A549 (cell line): ENCODE measurements around the gene NEK7. TPM values are rescaled to one million over a fixed set of nuclear protein-coding genes. Genes with fewer than 3 reads are reported as not detected.

ENCODE experiments used
- ATAC-seq, 2 experiments: fragments of 200-7000 bp in 1 of 2; fragments of >200 bp in 1 of 2; cut with Nextera tagmentation in 1 of 2; cut with Tn5 transposase in 1 of 2; 3 replicates each; pipeline versions ENCODE4 v1.8.0 to v1.9.1; 2018 to 2020; ENCODE audit warnings: mild to moderate bottlenecking in 1 of 2, moderate library complexity in 1 of 2
- CTCF ChIA-PET: fragments of 300-600 bp; sonication (Branson Sonifier 250); formaldehyde crosslinking; extraction: SDS; loops from one replicate; lab custom pipeline; 2021; ENCODE audit warnings: antibody characterized with exemption, inconsistent platforms; lab: Yijun Ruan, JAX
- POLR2A ChIA-PET: fragments of 350-600 bp; formaldehyde crosslinking; extraction: SDS; loops from one replicate; lab custom pipeline; 2021; ENCODE audit warnings: antibody characterized with exemption, inconsistent platforms; lab: Yijun Ruan, JAX
- DNase-seq, 2 experiments: peaks; one replicate each; pipeline versions ENCODE4 v3.0.0 to v3.0.0-alpha.2; 2011 to 2016; ENCODE audit warnings: low read depth in 1 of 2, low spot score in 1 of 2
- FAIRE-seq: peaks from 2 replicates; lab custom pipeline; 2011; peaks lifted over from hg19 to GRCh38; lab: Jason Lieb, UNC
- H3K27ac ChIP-seq, 2 experiments: fragments of >200 bp; sonication (Bioruptor Twin); formaldehyde crosslinking; 3 replicates each; pipeline ENCODE4 v1.5.1; 2016 to 2017
- H3K4me1 ChIP-seq: fragments of >200 bp; sonication (Bioruptor Twin); formaldehyde crosslinking; 3 replicates; pipeline ENCODE4 v1.6.1; 2016
- H3K4me2 ChIP-seq: fragments of >200 bp; sonication (Bioruptor Twin); formaldehyde crosslinking; 3 replicates; pipeline ENCODE4 v1.6.1; 2016
- H3K4me3 ChIP-seq: fragments of >200 bp; sonication (Bioruptor Twin); formaldehyde crosslinking; 3 replicates; pipeline ENCODE4 v1.5.1; 2016
- H3K9me3 ChIP-seq: fragments of >200 bp; sonication (Bioruptor Twin); formaldehyde crosslinking; 3 replicates; pipeline ENCODE4 v1.6.1; 2016
- CBX2 ChIP-seq: fragments of 200-600 bp; sonication (generic); IDR thresholded peaks from 2 replicates; pipeline ENCODE4 v1.6.1; 2016; ENCODE audit warnings: low read depth, mild to moderate bottlenecking, borderline replicate concordance
- CBX8 ChIP-seq: fragments of 200-600 bp; sonication (generic); IDR thresholded peaks from 2 replicates; pipeline ENCODE4 v1.6.1; 2016
- CHD4 ChIP-seq: fragments of 200-600 bp; sonication (generic); IDR thresholded peaks from 2 replicates; pipeline ENCODE4 v1.6.1; 2016; ENCODE audit warnings: antibody characterized with exemption, mild to moderate bottlenecking, borderline replicate concordance
- EHF ChIP-seq: fragments of 250-450 bp; sonication (Bioruptor Pico); IDR thresholded peaks from 2 replicates; pipeline ENCODE4 v1.5.0; 2020; ENCODE audit warnings: mild to moderate bottlenecking
- EHMT2 ChIP-seq: fragments of 200-600 bp; sonication (generic); IDR thresholded peaks from 2 replicates; pipeline ENCODE4 v1.6.1; 2016; ENCODE audit warnings: antibody characterized with exemption, low read depth, mild to moderate bottlenecking, moderate library complexity
- ELK1 ChIP-seq: fragments of 150-350 bp; IDR thresholded peaks from 2 replicates; pipeline ENCODE4 v1.6.1; 2014; ENCODE audit warnings: low read depth, mild to moderate bottlenecking, low read length
- EP300 ChIP-seq, 2 experiments: fragments of >200 bp; sonication (Bioruptor Twin); formaldehyde crosslinking; IDR thresholded peaks; 2 replicates in 1 of 2; 3 replicates in 1 of 2; pipeline ENCODE4 v1.6.1; 2016 to 2017
- FOSB ChIP-seq: fragments of 250-450 bp; sonication (Bioruptor Pico); IDR thresholded peaks from 2 replicates; pipeline ENCODE4 v1.5.0; 2020; ENCODE audit warnings: mild to moderate bottlenecking, moderate library complexity
- FOSL2 ChIP-seq, 2 experiments: fragments of 450-650 bp in 1 of 2; fragments of >200 bp in 1 of 2; sonication (Bioruptor Twin) in 1 of 2; formaldehyde crosslinking; IDR thresholded peaks; 2 replicates each; pipeline versions ENCODE4 v1.5.0 to v1.6.1; 2016 to 2020; ENCODE audit warnings: mild to moderate bottlenecking in 1 of 2, moderate library complexity in 1 of 2
- FOXS1 ChIP-seq: fragments of 250-450 bp; sonication (Bioruptor Pico); IDR thresholded peaks from 2 replicates; pipeline ENCODE4 v1.5.0; 2020; ENCODE audit warnings: mild to moderate bottlenecking, moderate library complexity
- HOXB5 ChIP-seq: fragments of 250-450 bp; sonication (Bioruptor Pico); IDR thresholded peaks from 2 replicates; pipeline ENCODE4 v1.5.0; 2020; ENCODE audit warnings: mild to moderate bottlenecking, moderate library complexity
- MAFK ChIP-seq: fragments of 450-650 bp; IDR thresholded peaks from 2 replicates; pipeline ENCODE4 v1.6.1; 2014; ENCODE audit not compliant: partially characterized antibody
- NPAS2 ChIP-seq: fragments of 250-450 bp; sonication (Bioruptor Pico); IDR thresholded peaks from 2 replicates; pipeline ENCODE4 v1.8.0; 2022; ENCODE audit warnings: mild to moderate bottlenecking, moderate library complexity, borderline replicate concordance
- POLR2A ChIP-seq: IDR thresholded peaks from 2 replicates; pipeline ENCODE4 v1.6.1; 2012; ENCODE audit warnings: mild to moderate bottlenecking, low read length
- RCOR1 ChIP-seq: fragments of 150-350 bp; IDR thresholded peaks from 2 replicates; pipeline ENCODE4 v1.6.1; 2014; ENCODE audit warnings: antibody characterized with exemption, low read length, low read depth
- REST ChIP-seq: fragments of 200-600 bp; sonication (generic); IDR thresholded peaks from 2 replicates; pipeline ENCODE4 v1.6.1; 2016; ENCODE audit warnings: antibody characterized with exemption, mild to moderate bottlenecking, moderate library complexity
- TFCP2L1 ChIP-seq: fragments of 250-450 bp; sonication (Bioruptor Pico); IDR thresholded peaks from 2 replicates; pipeline ENCODE4 v1.5.0; 2021; ENCODE audit warnings: mild to moderate bottlenecking
- TP53 ChIP-seq: fragments of 250-450 bp; sonication (Bioruptor Pico); IDR thresholded peaks from 2 replicates; pipeline ENCODE4 v1.5.0; 2021; ENCODE audit warnings: mild to moderate bottlenecking, moderate library complexity
- USF2 ChIP-seq: fragments of 450-650 bp; IDR thresholded peaks from 2 replicates; pipeline ENCODE4 v1.6.1; 2014; ENCODE audit warnings: antibody characterized with exemption
- ZFP36 ChIP-seq: fragments of 450-650 bp; IDR thresholded peaks from 2 replicates; pipeline ENCODE4 v1.6.1; 2014; ENCODE audit warnings: borderline replicate concordance; ENCODE audit not compliant: partially characterized antibody
- ZNF302 ChIP-seq: fragments of 250-450 bp; sonication (Bioruptor Pico); IDR thresholded peaks from 2 replicates; pipeline ENCODE4 v1.9.0; 2021; ENCODE audit warnings: inconsistent platforms, mild to moderate bottlenecking, moderate library complexity
- ZSCAN20 ChIP-seq: fragments of 250-450 bp; sonication (Bioruptor Pico); IDR thresholded peaks from 2 replicates; pipeline ENCODE4 v1.8.0; 2022; ENCODE audit warnings: mild to moderate bottlenecking, moderate library complexity
- WGBS: methylation state at CpG from one replicate; pipeline ENCODE4 v1.1.6; 2017; ENCODE audit errors: missing lambda C conversion rate; 5-methylcytosine and 5-hydroxymethylcytosine counted together
- polyA plus RNA-seq, 4 experiments: library from polyadenylated mRNA; depleted of rRNA in 3 of 4; stranded (reverse); fragments of >200 nt; fragmentation: RNase III in 1 of 4; extraction: RNeasy Plus Mini Kit Qiagen cat#74134 plus additional on column Dnase treatment in 1 of 4; gene quantifications; 2 replicates in 3 of 4; 3 replicates in 1 of 4; pipeline ENCODE4 v1.2.3, GENCODE V29; 2011 to 2017
- TF ChIP-seq, protein P1 (sequence below): IDR thresholded peaks from 2 replicates; pipeline ENCODE4 v1.6.1; 2012; ENCODE audit warnings: low read depth, borderline replicate concordance
- TF ChIP-seq, protein P2 (sequence below): fragments of 250-450 bp; sonication (Bioruptor Pico); IDR thresholded peaks from 2 replicates; pipeline ENCODE4 v1.5.0; 2020; ENCODE audit warnings: low read depth, mild to moderate bottlenecking, moderate library complexity
- TF ChIP-seq, protein P3 (sequence below): fragments of >200 bp; sonication (Bioruptor Twin); formaldehyde crosslinking; IDR thresholded peaks from 3 replicates; pipeline ENCODE4 v1.6.1; 2016

Gene NEK7
- polyA plus RNA-seq, 2 of the 4 experiments (the other 2 are of a cell fraction): 15.9 to 62.9 TPM

DNA sequence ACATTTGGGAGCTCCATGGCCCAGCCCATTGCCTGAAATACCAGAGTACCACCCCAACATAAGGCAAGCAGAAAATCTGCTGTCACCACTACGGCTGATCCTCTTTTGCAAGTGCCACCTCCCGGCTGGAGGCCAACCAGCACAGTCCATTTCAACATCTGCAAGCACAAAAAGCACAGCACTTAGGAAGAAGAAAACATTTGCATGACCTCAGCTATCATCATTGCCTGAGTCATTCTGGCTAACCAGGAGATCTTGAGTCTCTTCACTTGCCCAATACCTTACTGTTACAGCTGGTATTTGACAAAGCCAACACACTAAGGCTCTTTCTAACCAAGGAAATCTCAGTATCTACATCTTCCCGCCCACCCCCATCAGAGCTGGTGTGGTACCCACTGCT is 55.9 kb downstream of the NEK7 start:
- Histone ChIP-seq H3K4me3 (no peak overlapping the region), H3K4me1 (no peaks in the 10 kb centered on the region), H3K27ac (no peak overlapping the region), H3K9me3 (peaks cover 46% of the 10 kb centered on the region)
- 94% methylated on average over 3 of the region's 3 CpGs for whole genome bisulfite sequencing
- FAIRE-seq: no peak
- POLR2A ChIA-PET: no interaction called here
- peak in 1 of 2 experiments; percentile 6 for DNase-seq
- CTCF ChIA-PET: interaction anchor here (0.6 kb wide), 1 partner anchor 468 kb away, joined by 3 read pairs; no protein-coding TSS in a partner anchor
- TF ChIP-seq RCOR1 (no peak), FOXS1 (CRISPR knock-in tag) (no peak), FOSL2 (IDR thresholded peaks at IDR 0.05) (no peak), FOSL2 (CRISPR knock-in tag; IDR thresholded peaks at IDR 0.05) (no peak), ELK1 (no peak), USF2 (no peak), CBX2 (no peak), FOSB (CRISPR knock-in tag) (no peak), CBX8 (no peak), CHD4 (no peak), HOXB5 (CRISPR knock-in tag) (no peak), TP53 (no peak), POLR2A (no peak), EHMT2 (no peak), ZFP36 (no peak)
- TF ChIP-seq, protein P1, sequence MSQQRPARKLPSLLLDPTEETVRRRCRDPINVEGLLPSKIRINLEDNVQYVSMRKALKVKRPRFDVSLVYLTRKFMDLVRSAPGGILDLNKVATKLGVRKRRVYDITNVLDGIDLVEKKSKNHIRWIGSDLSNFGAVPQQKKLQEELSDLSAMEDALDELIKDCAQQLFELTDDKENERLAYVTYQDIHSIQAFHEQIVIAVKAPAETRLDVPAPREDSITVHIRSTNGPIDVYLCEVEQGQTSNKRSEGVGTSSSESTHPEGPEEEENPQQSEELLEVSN: no peak
- TF ChIP-seq, protein P2, sequence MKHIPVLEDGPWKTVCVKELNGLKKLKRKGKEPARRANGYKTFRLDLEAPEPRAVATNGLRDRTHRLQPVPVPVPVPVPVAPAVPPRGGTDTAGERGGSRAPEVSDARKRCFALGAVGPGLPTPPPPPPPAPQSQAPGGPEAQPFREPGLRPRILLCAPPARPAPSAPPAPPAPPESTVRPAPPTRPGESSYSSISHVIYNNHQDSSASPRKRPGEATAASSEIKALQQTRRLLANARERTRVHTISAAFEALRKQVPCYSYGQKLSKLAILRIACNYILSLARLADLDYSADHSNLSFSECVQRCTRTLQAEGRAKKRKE (CRISPR knock-in tag): no peak
- TF ChIP-seq, all 56 proteins: peak for 0
- H3K4me2 ChIP-seq: no peak overlapping the region
- no peak for ATAC-seq

DNA sequence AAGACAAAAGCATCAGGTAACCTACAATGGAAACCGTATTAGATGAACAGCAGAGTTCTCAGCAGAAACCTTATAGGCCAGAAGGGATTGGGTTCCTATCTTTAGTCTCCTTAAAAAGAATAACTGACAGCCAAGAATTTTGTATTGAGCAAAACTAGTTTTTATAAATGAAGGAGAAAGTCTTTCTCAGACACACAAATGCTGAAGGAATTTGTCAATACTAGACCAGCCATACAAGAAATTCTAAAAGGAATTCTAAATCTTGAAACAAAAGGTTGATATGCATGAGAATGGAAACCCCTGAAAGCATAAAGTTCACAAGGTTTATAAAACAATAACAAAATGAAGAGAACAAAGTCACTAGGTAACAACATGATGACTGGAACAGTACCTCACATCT is 58.1 kb downstream of the NEK7 start:
- Histone ChIP-seq H3K27ac (no peak overlapping the region), H3K4me1 (peaks cover 1% of the 10 kb centered on the region; the same call in 2 of the 3 replicates), H3K9me3 (peaks cover 46% of the 10 kb centered on the region), H3K4me2 (no peak overlapping the region), H3K4me3 (no peak overlapping the region)
- 86% methylated on average over 1 of the region's 1 CpG for WGBS
- TF ChIP-seq ZSCAN20 (no peak), TFCP2L1 (CRISPR knock-in tag) (no peak), ELK1 (no peak), ZFP36 (no peak), REST (no peak), CBX8 (no peak), USF2 (no peak), MAFK (no peak), NPAS2 (CRISPR knock-in tag) (no peak), CBX2 (no peak), ZNF302 (CRISPR knock-in tag) (no peak), FOSL2 (IDR thresholded peaks at IDR 0.05) (no peak), FOSL2 (CRISPR knock-in tag; IDR thresholded peaks at IDR 0.05) (no peak), HOXB5 (CRISPR knock-in tag) (no peak), EP300 (IDR thresholded peaks at IDR 0.05) (no peak), EHF (no peak), FOSB (CRISPR knock-in tag) (no peak)
- TF ChIP-seq, protein P3, sequence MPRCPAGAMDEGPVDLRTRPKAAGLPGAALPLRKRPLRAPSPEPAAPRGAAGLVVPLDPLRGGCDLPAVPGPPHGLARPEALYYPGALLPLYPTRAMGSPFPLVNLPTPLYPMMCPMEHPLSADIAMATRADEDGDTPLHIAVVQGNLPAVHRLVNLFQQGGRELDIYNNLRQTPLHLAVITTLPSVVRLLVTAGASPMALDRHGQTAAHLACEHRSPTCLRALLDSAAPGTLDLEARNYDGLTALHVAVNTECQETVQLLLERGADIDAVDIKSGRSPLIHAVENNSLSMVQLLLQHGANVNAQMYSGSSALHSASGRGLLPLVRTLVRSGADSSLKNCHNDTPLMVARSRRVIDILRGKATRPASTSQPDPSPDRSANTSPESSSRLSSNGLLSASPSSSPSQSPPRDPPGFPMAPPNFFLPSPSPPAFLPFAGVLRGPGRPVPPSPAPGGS: no peak
- POLR2A ChIA-PET: no interaction called here
- FAIRE-seq (no peak), ATAC-seq (no peak), DNase-seq (no peak)
- CTCF ChIA-PET: no interaction called here
